HepG2 (cell line): ENCODE measurements around the gene CCDC124. TPM values are rescaled to one million over a fixed set of nuclear protein-coding genes. Genes with fewer than 3 reads are reported as not detected.

Experiments used
- ATAC-seq: fragments of 200-7000 bp; cut with Tn5 transposase; 3 replicates; pipeline ENCODE4 v1.9.1; 2020; ENCODE audit warnings: mild to moderate bottlenecking, moderate library complexity
- BruUV-seq: library from RNA; stranded (reverse); fragments of 400-500 nt; replicated peaks from 2 replicates; lab custom pipeline; 2021; lab: Mats Ljungman, UMichigan
- CTCF ChIA-PET: fragments of 300-600 bp; formaldehyde crosslinking; extraction: SDS; loops from one replicate; lab custom pipeline; 2021; ENCODE audit warnings: low total read pairs, inconsistent platforms, low intra/inter-chr PET ratio; lab: Yijun Ruan, JAX
- POLR2A ChIA-PET: fragments of 350-600 bp; sonication (Branson Sonifier 250); formaldehyde crosslinking; loops from one replicate; lab custom pipeline; 2020; ENCODE audit warnings: antibody characterized with exemption, inconsistent platforms; lab: Yijun Ruan, JAX
- DNase-seq: peaks from one replicate; pipeline ENCODE4 v3.0.0-alpha.2; 2015; ENCODE audit warnings: low spot score
- FAIRE-seq: peaks from 3 replicates; lab custom pipeline; 2011; peaks lifted over from hg19 to GRCh38; lab: Jason Lieb, UNC
- H2AFZ ChIP-seq: one replicate; pipeline ENCODE4 v1.6.1; 2011; ENCODE audit warnings: low read length, inconsistent platforms
- H3K27ac ChIP-seq: fragments of 300-600 bp; 3 replicates; pipeline ENCODE4 v1.8.0; 2011; ENCODE audit warnings: mixed run types, mild to moderate bottlenecking, mixed read lengths, low read length, inconsistent platforms; ENCODE audit not compliant: insufficient read depth; ENCODE audit errors: extremely low read length
- H3K27me3 ChIP-seq, 2 experiments: fragments of 200-600 bp in 1 of 2; 2 replicates in 1 of 2; 3 replicates in 1 of 2; pipeline versions ENCODE4 v1.6.0 to v1.8.0; 2011; ENCODE audit warnings: low read length in 2 of 2, mild to moderate bottlenecking in 2 of 2, moderate library complexity in 2 of 2, inconsistent platforms in 1 of 2; ENCODE audit not compliant: insufficient read depth in 2 of 2, control insufficient read depth in 1 of 2
- H3K36me3 ChIP-seq, 2 experiments: fragments of 200-600 bp in 1 of 2; replicated peaks in 1 of 2; 2 replicates in 1 of 2; 3 replicates in 1 of 2; pipeline versions ENCODE4 v1.5.1 to v1.8.0; 2011; ENCODE audit warnings: low read length in 2 of 2, inconsistent platforms in 1 of 2; ENCODE audit not compliant: insufficient read depth in 2 of 2, control insufficient read depth in 1 of 2
- H3K4me1 ChIP-seq: 2 replicates; pipeline ENCODE4 v1.5.1; 2012; ENCODE audit warnings: low read length, inconsistent platforms; ENCODE audit not compliant: insufficient read depth
- H3K4me2 ChIP-seq: 2 replicates; pipeline ENCODE4 v1.6.0; 2011; ENCODE audit warnings: low read depth, low read length, inconsistent platforms
- H3K4me3 ChIP-seq, 3 experiments: fragments of 200-600 bp in 1 of 3; sonication (generic), shearing (Covaris generic) in 1 of 3; replicated peaks in 1 of 3; 2 replicates each; pipeline ENCODE4 v1.5.1; 2011 to 2016; ENCODE audit warnings: low read length in 3 of 3, inconsistent platforms in 2 of 3, low read depth in 2 of 3, mild to moderate bottlenecking in 2 of 3, control low read depth in 1 of 3, mixed read lengths in 1 of 3; ENCODE audit not compliant: insufficient read depth in 1 of 3
- H3K79me2 ChIP-seq: one replicate; pipeline ENCODE4 v1.6.1; 2011; ENCODE audit warnings: low read length, inconsistent platforms; ENCODE audit not compliant: insufficient read depth
- H3K9ac ChIP-seq: 2 replicates; pipeline ENCODE4 v1.6.0; 2011; ENCODE audit warnings: mild to moderate bottlenecking, low read depth, low read length, inconsistent platforms; ENCODE audit not compliant: insufficient read depth
- H3K9me3 ChIP-seq: 2 replicates; pipeline ENCODE4 v1.5.1; 2012; ENCODE audit warnings: mild to moderate bottlenecking, low read length
- H4K20me1 ChIP-seq: 2 replicates; pipeline ENCODE4 v1.6.0; 2011; ENCODE audit warnings: inconsistent platforms, mild to moderate bottlenecking, low read length, moderate library complexity; ENCODE audit not compliant: insufficient read depth
- ATRX ChIP-seq: sonication (generic); formaldehyde crosslinking; IDR thresholded peaks from 2 replicates; pipeline ENCODE4 v1.4.0; 2020; ENCODE audit warnings: missing genetic modification reagents, borderline replicate concordance
- GTF2F1 ChIP-seq: fragments of 150-350 bp; IDR thresholded peaks from 2 replicates; pipeline ENCODE4 v1.6.1; 2014; ENCODE audit warnings: low read length
- HCFC1 ChIP-seq: fragments of 150-350 bp; IDR thresholded peaks from 2 replicates; pipeline ENCODE4 v1.6.1; 2014; ENCODE audit warnings: low read depth, low read length
- HOXD1 ChIP-seq: sonication (generic); formaldehyde crosslinking; IDR thresholded peaks from 2 replicates; pipeline ENCODE4 v1.5.0; 2020; ENCODE audit warnings: missing genetic modification reagents
- NKX3-1 ChIP-seq: sonication (generic); formaldehyde crosslinking; IDR thresholded peaks from 2 replicates; pipeline ENCODE4 v1.5.0; 2020; ENCODE audit warnings: missing genetic modification reagents
- U2AF2 ChIP-seq: fragments of 200-400 bp; formaldehyde crosslinking; IDR thresholded peaks from 2 replicates; pipeline ENCODE4 v1.6.1; 2017; ENCODE audit warnings: low read depth, mild to moderate bottlenecking, low read length
- ZNF232 ChIP-seq: sonication (generic); formaldehyde crosslinking; IDR thresholded peaks from 2 replicates; pipeline ENCODE4 v1.4.0; 2020; ENCODE audit warnings: missing genetic modification reagents, borderline replicate concordance
- ZNF564 ChIP-seq: sonication (generic); formaldehyde crosslinking; IDR thresholded peaks from 2 replicates; pipeline ENCODE4 v1.8.1; 2023; ENCODE audit warnings: mild to moderate bottlenecking, missing genetic modification reagents
- ZNF792 ChIP-seq: IDR thresholded peaks from 2 replicates; pipeline ENCODE4 v1.6.1; 2016
- ZSCAN22 ChIP-seq: sonication (generic); formaldehyde crosslinking; IDR thresholded peaks from 2 replicates; pipeline ENCODE4 v1.4.0; 2020; ENCODE audit warnings: mild to moderate bottlenecking, missing genetic modification reagents
- ZZZ3 ChIP-seq: sonication (generic); formaldehyde crosslinking; IDR thresholded peaks from 2 replicates; pipeline ENCODE4 v1.4.0; 2020; ENCODE audit warnings: missing genetic modification reagents, mild to moderate bottlenecking, borderline replicate concordance
- WGBS: methylation state at CpG from one replicate; pipeline ENCODE4 v1.1.6; 2017; ENCODE audit warnings: low lambda C conversion rate; 5-methylcytosine and 5-hydroxymethylcytosine counted together
- in situ Hi-C: cut with HindIII; loops from 2 replicates; pipeline ENCODE4 v1.10.0; 2017; ENCODE audit warnings: low pct_unique_long_range_greater_than_20kb; ENCODE audit not compliant: extremely low pct_ligation_motif_present
- intact Hi-C: fragments of 100-400 bp; cut with micrococcal nuclease; formaldehyde crosslinking; loops from one replicate; pipeline ENCODE4 v1.10.0; 2022; ENCODE audit not compliant: unreplicated experiment
- polyA plus RNA-seq, 8 experiments: library from polyadenylated mRNA; depleted of rRNA in 3 of 8; stranded (reverse) in 7 of 8; unstranded in 1 of 8; fragments of >200 nt; fragmentation: Illumina TruSeq in 4 of 8; extraction: Trizol in 4 of 8; gene quantifications; 2 replicates each; pipeline versions ENCODE4 v1.2.1 to v1.2.3, GENCODE V29; 2011 to 2016; ENCODE audit warnings: low read depth in 4 of 8, missing spikeins in 1 of 8, mixed read lengths in 1 of 8; ENCODE audit not compliant: insufficient read depth in 1 of 8
- total RNA-seq, 5 experiments: library from RNA; depleted of rRNA; stranded (reverse); fragments of >200 nt; fragmentation: Illumina TruSeq; extraction: Trizol; gene quantifications; 2 replicates each; pipeline ENCODE4 v1.2.3, GENCODE V29; 2016; ENCODE audit warnings: low read depth in 1 of 5
- TF ChIP-seq, protein P1 (sequence below): sonication (generic); formaldehyde crosslinking; conservative IDR thresholded peaks from 2 replicates; pipeline ENCODE4 v1.8.0; 2022; ENCODE audit warnings: missing genetic modification reagents
- TF ChIP-seq, protein P2 (sequence below): sonication (generic); formaldehyde crosslinking; conservative IDR thresholded peaks from 2 replicates; pipeline ENCODE4 v1.8.0; 2022; ENCODE audit warnings: mild to moderate bottlenecking, moderate library complexity, missing genetic modification reagents
- TF ChIP-seq, protein P3 (sequence below): sonication (generic); formaldehyde crosslinking; IDR thresholded peaks from 2 replicates; pipeline ENCODE4 v1.5.0; 2020; ENCODE audit warnings: missing genetic modification reagents
- TF ChIP-seq, protein P4 (sequence below): sonication (generic); formaldehyde crosslinking; IDR thresholded peaks from 2 replicates; pipeline ENCODE4 v1.5.1; 2020; ENCODE audit warnings: missing genetic modification reagents, mild to moderate bottlenecking, borderline replicate concordance
- TF ChIP-seq, protein P5 (sequence below): sonication (generic); formaldehyde crosslinking; conservative IDR thresholded peaks from 2 replicates; pipeline ENCODE4 v1.8.1; 2023; ENCODE audit warnings: missing genetic modification reagents

The CCDC124 gene
- total and polyA plus RNA-seq, 2 of the 13 experiments (the other 11 are each of a cell fraction or from before 2014, with no cell fraction given): 14.9 to 20.3 TPM

DNA sequence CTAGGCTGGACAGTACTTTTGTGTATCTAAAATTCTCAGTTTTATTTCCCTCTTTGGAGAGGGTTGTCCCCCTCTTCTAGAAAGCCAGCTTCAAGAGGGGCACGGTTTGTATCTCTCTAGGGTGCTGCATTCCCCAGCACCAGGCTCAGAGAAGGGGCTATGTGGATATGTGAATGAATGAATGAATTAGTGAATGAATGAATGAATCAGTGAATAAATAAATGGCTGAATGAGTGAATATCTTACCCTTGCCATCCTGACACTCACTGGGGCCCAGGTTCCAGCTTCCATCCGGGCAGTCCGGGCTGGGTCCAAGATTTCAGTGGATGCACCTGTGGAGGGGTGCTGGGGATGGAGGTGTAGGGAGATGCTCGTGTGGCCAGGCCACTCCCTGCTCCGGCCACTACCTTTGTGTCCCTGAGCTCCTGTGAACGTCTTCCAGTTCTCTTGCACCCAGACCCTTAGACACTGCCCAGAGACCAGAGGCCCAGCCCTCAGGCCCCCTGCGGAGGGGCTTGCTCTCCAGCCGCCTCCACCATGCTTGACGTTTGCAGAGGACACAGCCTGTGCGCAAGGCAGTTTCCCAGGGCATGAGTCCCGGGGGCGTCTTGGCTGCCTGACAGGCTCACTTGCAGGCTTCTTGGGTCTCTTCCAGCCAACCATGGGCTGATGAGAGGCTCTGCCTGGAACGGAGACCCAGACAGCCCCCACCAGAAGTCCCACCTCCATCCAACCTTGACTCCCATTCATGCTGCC, 31.3 kb downstream of the CCDC124 start:
- Histone ChIP-seq H3K4me3 (no peak overlapping the region), H3K4me1 (peaks cover 10% of the 10 kb centered on the region; the same call in 1 of the 2 replicates), H3K27me3 (peaks cover 4 to 49% of the 10 kb centered on the region in 2 experiments; a peak in 4 of 5 replicates), H3K79me2 (no peaks in the 10 kb centered on the region), H3K36me3 (no peaks in the 10 kb centered on the region), H3K9ac (no peak overlapping the region), H3K4me2 (no peak overlapping the region), H4K20me1 (no peaks in the 10 kb centered on the region), H2AFZ (no peak overlapping the region), H3K27ac (no peak overlapping the region), H3K9me3 (no peaks in the 10 kb centered on the region)
- DNase-seq (no peak), FAIRE-seq (no peak), ATAC-seq (no peak)
- BruUV-seq: no TSS peak
- in situ Hi-C loops: no loop called here
- TF ChIP-seq ZZZ3 (no peak), NKX3-1 (CRISPR knock-in tag) (no peak), HOXD1 (CRISPR knock-in tag) (no peak), GTF2F1 (no peak), ZNF232 (no peak), ZNF564 (CRISPR knock-in tag) (no peak), U2AF2 (no peak), ATRX (no peak), HCFC1 (no peak), ZSCAN22 (CRISPR knock-in tag) (no peak), ZNF792 (CRISPR knock-in tag) (no peak)
- TF ChIP-seq, protein P1, sequence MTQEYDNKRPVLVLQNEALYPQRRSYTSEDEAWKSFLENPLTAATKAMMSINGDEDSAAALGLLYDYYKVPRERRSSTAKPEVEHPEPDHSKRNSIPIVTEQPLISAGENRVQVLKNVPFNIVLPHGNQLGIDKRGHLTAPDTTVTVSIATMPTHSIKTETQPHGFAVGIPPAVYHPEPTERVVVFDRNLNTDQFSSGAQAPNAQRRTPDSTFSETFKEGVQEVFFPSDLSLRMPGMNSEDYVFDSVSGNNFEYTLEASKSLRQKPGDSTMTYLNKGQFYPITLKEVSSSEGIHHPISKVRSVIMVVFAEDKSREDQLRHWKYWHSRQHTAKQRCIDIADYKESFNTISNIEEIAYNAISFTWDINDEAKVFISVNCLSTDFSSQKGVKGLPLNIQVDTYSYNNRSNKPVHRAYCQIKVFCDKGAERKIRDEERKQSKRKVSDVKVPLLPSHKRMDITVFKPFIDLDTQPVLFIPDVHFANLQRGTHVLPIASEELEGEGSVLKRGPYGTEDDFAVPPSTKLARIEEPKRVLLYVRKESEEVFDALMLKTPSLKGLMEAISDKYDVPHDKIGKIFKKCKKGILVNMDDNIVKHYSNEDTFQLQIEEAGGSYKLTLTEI (CRISPR knock-in tag): no peak
- TF ChIP-seq, protein P2, sequence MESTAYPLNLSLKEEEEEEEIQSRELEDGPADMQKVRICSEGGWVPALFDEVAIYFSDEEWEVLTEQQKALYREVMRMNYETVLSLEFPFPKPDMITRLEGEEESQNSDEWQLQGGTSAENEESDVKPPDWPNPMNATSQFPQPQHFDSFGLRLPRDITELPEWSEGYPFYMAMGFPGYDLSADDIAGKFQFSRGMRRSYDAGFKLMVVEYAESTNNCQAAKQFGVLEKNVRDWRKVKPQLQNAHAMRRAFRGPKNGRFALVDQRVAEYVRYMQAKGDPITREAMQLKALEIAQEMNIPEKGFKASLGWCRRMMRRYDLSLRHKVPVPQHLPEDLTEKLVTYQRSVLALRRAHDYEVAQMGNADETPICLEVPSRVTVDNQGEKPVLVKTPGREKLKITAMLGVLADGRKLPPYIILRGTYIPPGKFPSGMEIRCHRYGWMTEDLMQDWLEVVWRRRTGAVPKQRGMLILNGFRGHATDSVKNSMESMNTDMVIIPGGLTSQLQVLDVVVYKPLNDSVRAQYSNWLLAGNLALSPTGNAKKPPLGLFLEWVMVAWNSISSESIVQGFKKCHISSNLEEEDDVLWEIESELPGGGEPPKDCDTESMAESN (CRISPR knock-in tag): no peak
- TF ChIP-seq, protein P3, sequence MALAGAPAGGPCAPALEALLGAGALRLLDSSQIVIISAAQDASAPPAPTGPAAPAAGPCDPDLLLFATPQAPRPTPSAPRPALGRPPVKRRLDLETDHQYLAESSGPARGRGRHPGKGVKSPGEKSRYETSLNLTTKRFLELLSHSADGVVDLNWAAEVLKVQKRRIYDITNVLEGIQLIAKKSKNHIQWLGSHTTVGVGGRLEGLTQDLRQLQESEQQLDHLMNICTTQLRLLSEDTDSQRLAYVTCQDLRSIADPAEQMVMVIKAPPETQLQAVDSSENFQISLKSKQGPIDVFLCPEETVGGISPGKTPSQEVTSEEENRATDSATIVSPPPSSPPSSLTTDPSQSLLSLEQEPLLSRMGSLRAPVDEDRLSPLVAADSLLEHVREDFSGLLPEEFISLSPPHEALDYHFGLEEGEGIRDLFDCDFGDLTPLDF (CRISPR knock-in tag): no peak
- TF ChIP-seq, protein P4, sequence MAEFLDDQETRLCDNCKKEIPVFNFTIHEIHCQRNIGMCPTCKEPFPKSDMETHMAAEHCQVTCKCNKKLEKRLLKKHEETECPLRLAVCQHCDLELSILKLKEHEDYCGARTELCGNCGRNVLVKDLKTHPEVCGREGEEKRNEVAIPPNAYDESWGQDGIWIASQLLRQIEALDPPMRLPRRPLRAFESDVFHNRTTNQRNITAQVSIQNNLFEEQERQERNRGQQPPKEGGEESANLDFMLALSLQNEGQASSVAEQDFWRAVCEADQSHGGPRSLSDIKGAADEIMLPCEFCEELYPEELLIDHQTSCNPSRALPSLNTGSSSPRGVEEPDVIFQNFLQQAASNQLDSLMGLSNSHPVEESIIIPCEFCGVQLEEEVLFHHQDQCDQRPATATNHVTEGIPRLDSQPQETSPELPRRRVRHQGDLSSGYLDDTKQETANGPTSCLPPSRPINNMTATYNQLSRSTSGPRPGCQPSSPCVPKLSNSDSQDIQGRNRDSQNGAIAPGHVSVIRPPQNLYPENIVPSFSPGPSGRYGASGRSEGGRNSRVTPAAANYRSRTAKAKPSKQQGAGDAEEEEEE (CRISPR knock-in tag): no peak
- TF ChIP-seq, protein P5, sequence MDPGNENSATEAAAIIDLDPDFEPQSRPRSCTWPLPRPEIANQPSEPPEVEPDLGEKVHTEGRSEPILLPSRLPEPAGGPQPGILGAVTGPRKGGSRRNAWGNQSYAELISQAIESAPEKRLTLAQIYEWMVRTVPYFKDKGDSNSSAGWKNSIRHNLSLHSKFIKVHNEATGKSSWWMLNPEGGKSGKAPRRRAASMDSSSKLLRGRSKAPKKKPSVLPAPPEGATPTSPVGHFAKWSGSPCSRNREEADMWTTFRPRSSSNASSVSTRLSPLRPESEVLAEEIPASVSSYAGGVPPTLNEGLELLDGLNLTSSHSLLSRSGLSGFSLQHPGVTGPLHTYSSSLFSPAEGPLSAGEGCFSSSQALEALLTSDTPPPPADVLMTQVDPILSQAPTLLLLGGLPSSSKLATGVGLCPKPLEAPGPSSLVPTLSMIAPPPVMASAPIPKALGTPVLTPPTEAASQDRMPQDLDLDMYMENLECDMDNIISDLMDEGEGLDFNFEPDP (CRISPR knock-in tag): no peak
- POLR2A ChIA-PET: no interaction called here
- intact Hi-C loops: no loop called here
- 5% methylated on average over 3 of the region's 13 CpGs for WGBS
- CTCF ChIA-PET: no interaction called here
